GM21367 (cell line): Measurements from ENCODE around the gene SDHC.
"Not testable (repeated sequence)": the region's sequence is repeated elsewhere in the genome, so short reads cannot be mapped to it uniquely, and the experiment has no call there.

Experiments used
- ATAC-seq: cut with Tn5 transposase; IDR thresholded peaks from one replicate; pipeline ENCODE4 v1.9.1; 2021; ENCODE audit not compliant: unreplicated experiment

Gene SDHC

GRCh38 chr1:161309868-161310267, 4.3 kb upstream of the SDHC start, which contains the start of gene MPZ:
MPZ (minus strand) TSS chr1:161309968; CDS start chr1:161309905, 63 bp downstream.
- ATAC-seq, result no peak

DNA sequence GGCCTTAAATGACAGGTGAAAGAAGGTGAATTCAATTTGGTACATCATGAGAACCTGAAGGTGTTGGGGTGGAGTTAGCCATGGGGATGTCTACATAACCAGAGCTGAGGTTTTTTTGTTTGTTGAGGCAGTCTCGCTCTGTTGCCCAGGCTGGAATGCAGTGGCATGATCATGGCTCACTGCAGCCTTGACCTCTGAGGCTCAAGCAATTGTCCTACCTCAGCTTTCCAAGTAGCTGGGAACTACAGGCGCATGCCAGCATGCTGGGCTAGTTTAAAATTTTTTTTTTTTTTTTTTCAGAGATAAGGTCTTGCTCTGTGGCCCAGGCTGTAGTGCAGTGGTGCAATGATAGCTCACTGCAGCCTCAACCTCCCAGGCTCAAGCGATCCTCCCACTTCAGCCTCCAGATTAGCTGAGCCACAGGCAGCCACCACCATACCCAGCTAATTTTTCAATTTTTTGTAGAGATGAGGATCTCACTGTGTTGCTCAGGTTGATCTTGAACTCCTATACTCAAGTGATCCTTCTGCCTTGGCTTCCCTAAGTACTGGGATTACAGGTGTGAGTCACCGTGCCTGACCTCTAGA, 2.5 kb upstream of the SDHC start:
- no peak for ATAC-seq

DNA sequence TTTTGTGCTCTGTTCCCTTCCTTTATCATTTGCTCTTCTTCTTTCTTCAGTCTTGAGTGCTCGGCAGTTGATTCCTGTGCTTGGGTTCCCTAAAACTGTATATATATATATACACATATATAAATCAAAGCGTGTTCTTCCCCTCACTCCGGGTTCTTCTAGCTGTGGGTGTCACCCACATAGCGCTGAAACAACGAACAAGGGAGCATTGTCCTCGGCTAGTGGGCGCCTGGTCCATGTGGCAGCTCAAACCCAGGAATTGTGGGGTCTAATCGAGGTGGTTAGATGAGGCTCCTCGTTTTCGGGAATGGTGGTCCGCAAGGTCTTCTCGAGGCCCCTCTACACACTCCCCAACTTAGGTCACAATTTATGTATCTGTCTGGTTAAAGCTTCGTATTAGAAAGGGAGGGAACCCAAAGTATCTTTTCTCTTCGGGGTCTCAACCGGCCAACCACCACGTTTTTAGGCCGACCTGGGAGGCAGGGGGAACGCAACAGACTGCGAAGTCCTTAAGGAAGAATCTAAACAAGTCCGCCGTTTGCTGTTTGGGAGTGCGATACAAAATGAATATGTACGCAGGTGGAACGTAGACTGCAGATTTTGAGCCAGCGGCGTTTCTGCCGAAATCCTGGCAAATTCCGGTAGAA, 504 bp upstream of the SDHC start:
- no peak for ATAC-seq

- ATAC-seq, result not testable (repeated sequence)
Observed at GRCh38 chr1:161315841-161316674, 1.9 kb downstream of the SDHC start.

DNA sequence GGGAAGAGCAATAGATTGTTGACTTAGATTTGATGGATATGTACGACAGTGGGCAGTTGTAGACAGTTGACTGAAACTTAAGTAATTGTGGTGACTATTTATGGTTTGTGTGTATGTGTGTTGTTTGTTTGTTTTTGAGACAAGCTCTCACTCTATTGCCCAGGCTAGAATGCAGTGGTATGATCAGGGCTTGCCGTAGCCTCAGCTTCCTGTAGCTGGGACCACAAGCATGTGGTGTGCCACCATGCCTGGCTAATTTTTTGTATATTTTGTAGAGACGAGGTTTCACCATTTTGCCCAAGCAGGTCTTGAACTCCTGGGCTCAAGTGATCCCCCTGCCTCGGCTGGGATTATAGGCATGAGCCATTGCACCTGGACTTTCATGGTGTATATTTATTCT, 9.8 kb downstream of the SDHC start:
- ATAC-seq, result no peak

- no peak for ATAC-seq
Observed at GRCh38 chr1:161330346-161330745, 16.2 kb downstream of the SDHC start.

GRCh38 chr1:161333166-161333565, 19.0 kb downstream of the SDHC start:
- ATAC-seq, result no peak

GRCh38 chr1:161335796-161336195, 21.6 kb downstream of the SDHC start:
- no peak for ATAC-seq

DNA sequence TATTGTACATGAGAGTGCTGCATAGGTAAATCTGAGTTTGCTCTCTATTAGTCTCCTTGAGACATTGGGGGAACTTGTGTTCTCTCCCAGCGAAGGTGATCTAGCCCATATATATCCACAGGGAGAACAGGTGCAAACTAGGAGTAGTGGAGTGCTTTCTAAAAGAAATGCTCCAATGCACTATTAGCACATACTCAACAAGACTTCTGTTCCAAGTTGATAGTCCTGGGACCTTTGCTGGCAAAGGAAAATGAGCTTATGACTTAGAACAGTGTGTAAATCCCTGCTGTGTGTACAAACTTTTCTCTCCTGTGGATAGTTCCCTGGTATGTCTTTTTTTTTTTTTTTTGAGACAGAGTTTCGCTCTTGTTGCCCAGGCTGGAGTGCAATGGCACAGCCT, 28.0 kb downstream of the SDHC start:
- no peak for ATAC-seq

- ATAC-seq, result no peak
Observed at GRCh38 chr1:161342821-161343220, 28.6 kb downstream of the SDHC start.

DNA sequence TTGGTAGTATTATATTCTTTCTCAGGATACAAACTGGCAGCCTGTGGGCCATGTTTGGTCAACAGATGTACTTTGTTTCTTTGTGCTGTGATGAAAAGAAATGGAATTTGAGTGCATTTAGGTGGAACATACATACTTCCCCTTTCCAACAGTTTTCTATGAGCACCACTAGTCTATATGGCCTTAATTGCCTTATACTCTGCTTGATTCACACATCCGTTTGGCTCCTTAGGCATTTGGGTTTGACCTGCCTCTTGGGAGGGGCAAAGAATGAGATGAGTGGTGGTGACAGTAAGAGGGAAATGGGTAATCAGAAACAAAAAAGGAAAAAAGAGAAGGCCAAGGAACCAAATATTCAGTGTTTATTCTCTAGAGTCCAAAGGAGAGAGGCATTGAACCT, 36.5 kb downstream of the SDHC start:
- ATAC-seq, result no peak

DNA sequence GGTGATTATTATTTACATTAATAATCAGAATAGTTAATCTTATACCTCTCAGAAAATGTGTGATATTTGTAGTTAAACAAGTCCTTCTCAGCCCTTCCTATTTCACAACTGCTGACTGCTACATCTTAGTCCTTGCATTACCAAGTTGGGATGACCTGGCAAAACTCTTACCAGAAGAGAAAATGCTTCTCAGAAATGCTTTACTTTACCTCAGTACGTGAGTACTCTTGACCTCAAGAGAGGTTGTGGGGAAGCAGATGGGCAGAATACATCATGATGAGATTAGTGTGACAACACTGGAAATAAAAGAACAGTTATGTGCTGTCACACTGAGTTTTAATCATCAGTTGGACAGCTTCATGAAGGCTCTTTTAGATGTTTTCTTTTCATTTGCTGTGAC, 37.3 kb downstream of the SDHC start:
- ATAC-seq, result no peak

- no peak for ATAC-seq
Observed at GRCh38 chr1:161357073-161357472, 42.9 kb downstream of the SDHC start.

GRCh38 chr1:161359291-161359690, 45.1 kb downstream of the SDHC start:
- no peak for ATAC-seq

GRCh38 chr1:161364332-161364731, 50.2 kb downstream of the SDHC start:
- no peak for ATAC-seq

- no peak for ATAC-seq
Observed at GRCh38 chr1:161365207-161365606, 51.0 kb downstream of the SDHC start.

GRCh38 chr1:161367684-161368400, 53.7 kb downstream of the SDHC start, which contains the start of gene CFAP126:
CFAP126 (minus strand) TSS chr1:161367876; CDS start chr1:161367868, 8 bp downstream.
- peak; percentile 94 for ATAC-seq

DNA sequence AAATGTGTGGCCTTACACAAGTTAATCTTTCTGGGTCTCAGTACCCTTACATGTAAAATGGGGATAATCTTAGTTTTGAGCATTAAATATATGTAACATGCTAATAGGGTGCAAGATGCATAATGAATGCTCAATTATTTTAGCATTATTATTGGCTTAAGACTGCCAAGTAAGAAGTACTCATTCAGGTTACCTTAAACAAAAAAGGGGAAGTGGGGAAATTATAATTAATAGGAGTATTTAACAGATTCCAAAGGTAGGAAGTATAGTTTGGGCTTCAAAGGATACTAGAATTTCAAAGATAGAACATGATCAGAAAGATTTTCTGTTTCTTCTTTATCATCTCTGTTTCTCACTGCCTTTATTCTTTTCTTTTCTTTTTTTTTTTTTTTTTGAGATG, 59.3 kb downstream of the SDHC start:
- no peak for ATAC-seq

GRCh38 chr1:161374373-161374772, 60.2 kb downstream of the SDHC start:
- no peak for ATAC-seq

GRCh38 chr1:161378014-161378413, 63.8 kb downstream of the SDHC start:
- no peak for ATAC-seq

GRCh38 chr1:161379071-161379470, 64.9 kb downstream of the SDHC start:
- no peak for ATAC-seq
